Astrocyte of the hippocampus (primary cell): ENCODE measurements around the gene ARF5.

Source experiments
- DNase-seq: peaks from one replicate; pipeline ENCODE4 v3.0.0; 2011; ENCODE audit warnings: low read depth, low spot score

ARF5 gene

DNA sequence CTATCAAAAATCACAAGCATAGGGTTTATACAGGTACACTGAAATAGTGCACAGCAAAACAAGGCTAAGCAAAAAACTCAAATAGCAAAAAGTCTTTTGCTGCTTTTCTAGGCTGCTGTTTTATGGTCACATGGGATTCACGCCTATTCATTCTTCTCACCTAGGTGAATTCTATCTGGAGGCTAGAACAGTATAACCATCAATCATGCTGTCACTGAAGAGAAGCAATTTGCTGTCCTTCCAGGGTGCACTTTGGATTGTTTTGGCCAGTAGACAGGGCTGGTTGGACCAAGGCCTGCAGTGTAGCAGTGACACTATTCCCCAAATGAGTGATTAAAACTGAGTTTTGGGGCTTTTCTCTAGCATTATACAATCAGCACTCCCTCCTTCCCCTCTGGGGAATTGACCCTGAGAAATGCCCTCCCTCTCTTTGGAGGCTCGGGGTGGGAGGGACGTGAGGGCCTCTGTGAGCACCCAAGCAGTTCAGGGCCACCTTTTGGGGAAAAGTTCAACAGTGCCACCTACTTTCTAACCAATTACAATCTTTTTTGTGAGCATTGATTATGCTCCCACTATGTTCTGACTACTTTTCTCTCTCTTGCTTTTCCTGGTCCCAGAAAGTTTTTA lies 47.6 kb downstream of the ARF5 start:
- no peak for DNase-seq

GRCh38 chr7:127638197-127638596 lies 50.0 kb downstream of the ARF5 start:
- no peak for DNase-seq
